HFFc6 (cell line): ENCODE results near the gene PRR12. TPM values are rescaled to one million over a fixed set of nuclear protein-coding genes. Genes with fewer than 3 reads are reported as not detected.

Experiments used
- DNase-seq: peaks from one replicate; pipeline ENCODE4 v3.0.0-alpha.2; 2018
- H3K27ac Mint-ChIP-seq: 2 replicates; pipeline ENCODE4 v1.8.0; 2020; ENCODE audit warnings: mild to moderate bottlenecking, mixed read lengths
- H3K27me3 Mint-ChIP-seq: 2 replicates; pipeline ENCODE4 v1.8.0; 2021; ENCODE audit warnings: mild to moderate bottlenecking, moderate library complexity, mixed read lengths; ENCODE audit not compliant: insufficient read depth
- H3K36me3 Mint-ChIP-seq: 2 replicates; pipeline ENCODE4 v1.8.0; 2021; ENCODE audit warnings: low read depth, mixed read lengths
- H3K4me1 Mint-ChIP-seq: 2 replicates; pipeline ENCODE4 v1.8.0; 2020; ENCODE audit warnings: low read depth, mixed read lengths
- H3K4me3 Mint-ChIP-seq: 2 replicates; pipeline ENCODE4 v1.8.0; 2020; ENCODE audit warnings: mild to moderate bottlenecking, moderate library complexity, mixed read lengths
- H3K9me3 Mint-ChIP-seq: 2 replicates; pipeline ENCODE4 v1.8.0; 2020; ENCODE audit warnings: mild to moderate bottlenecking, mixed read lengths
- CTCF ChIP-seq: fragments of 200-600 bp; sonication (generic); IDR thresholded peaks from 2 replicates; pipeline ENCODE4 v1.5.0; 2021; ENCODE audit warnings: antibody characterized with exemption, mild to moderate bottlenecking
- total RNA-seq, 6 experiments: library from RNA; stranded (reverse); fragmentation: NEBNext Ultra II Directional; extraction: Animal tissue kit (Norgen Biotek cat#: 25700); gene quantifications; 2 replicates in 1 of 6; 3 replicates in 5 of 6; pipeline ENCODE4 v1.2.3, GENCODE V29; 2021

Gene PRR12
- total RNA-seq, 6 experiments from 2014 or later: 23.3 to 26.2 (median 24.3) TPM

- no peaks in the 10 kb centered on the region; the same call in 1 of the 2 replicates for H3K27me3 Mint-ChIP-seq
- peak within 1 kb of the TSS; percentile 88 for H3K27ac Mint-ChIP-seq
- no peaks in the 10 kb centered on the region for H3K9me3 Mint-ChIP-seq
- no peak for TF ChIP-seq CTCF
- peak within 1 kb of the TSS; percentile 99 for H3K4me3 Mint-ChIP-seq
- no peaks in the 10 kb centered on the region for H3K36me3 Mint-ChIP-seq
- DNase-seq: no peak
- peaks cover 19% of the 10 kb centered on the region for H3K4me1 Mint-ChIP-seq
These were observed 9.9 kb upstream of the PRR12 start, which contains the start of gene PRRG2 for GRCh38 chr19:49581007-49581508. Gene PRRG2 (plus strand): TSS chr19:49581316. CDS start chr19:49583220, 1,904 bp downstream.

GRCh38 chr19:49583239-49583638 lies 7.7 kb upstream of the PRR12 start:
- no peak for DNase-seq
- Mint-ChIP-seq H3K9me3 (no peaks in the 10 kb centered on the region), H3K36me3 (no peaks in the 10 kb centered on the region), H3K4me1 (peaks cover 19% of the 10 kb centered on the region), H3K4me3 (no peak overlapping the region), H3K27ac (no peak overlapping the region), H3K27me3 (no peaks in the 10 kb centered on the region; the same call in 1 of the 2 replicates)
- no peak for TF ChIP-seq CTCF

- Mint-ChIP-seq H3K27me3 (peaks cover 2% of the 10 kb centered on the region; the same call in 1 of the 2 replicates), H3K4me3 (no peak overlapping the region), H3K9me3 (no peaks in the 10 kb centered on the region), H3K4me1 (peaks cover 8% of the 10 kb centered on the region), H3K36me3 (no peaks in the 10 kb centered on the region), H3K27ac (no peak overlapping the region)
- no peak for DNase-seq
- TF ChIP-seq CTCF: no peak
These were observed 6.0 kb upstream of the PRR12 start for GRCh38 chr19:49585023-49585422.

- Mint-ChIP-seq H3K27me3 (peaks cover 2% of the 10 kb centered on the region; the same call in 1 of the 2 replicates), H3K4me3 (no peak overlapping the region), H3K27ac (no peak overlapping the region), H3K4me1 (no peaks in the 10 kb centered on the region), H3K36me3 (no peaks in the 10 kb centered on the region), H3K9me3 (no peaks in the 10 kb centered on the region)
- TF ChIP-seq CTCF: no peak
- DNase-seq: no peak
These were observed 3.8 kb upstream of the PRR12 start for GRCh38 chr19:49587227-49587626.

- no peak for DNase-seq
- Mint-ChIP-seq H3K36me3 (peaks cover 6% of the 10 kb centered on the region; the same call in 1 of the 2 replicates), H3K4me3 (no peak overlapping the region), H3K27ac (no peak overlapping the region), H3K9me3 (no peaks in the 10 kb centered on the region), H3K27me3 (peaks cover 2% of the 10 kb centered on the region; the same call in 1 of the 2 replicates), H3K4me1 (peaks cover 12% of the 10 kb centered on the region)
- TF ChIP-seq CTCF: no peak
These were observed 2.4 kb upstream of the PRR12 start for GRCh38 chr19:49588365-49589122.
